GM23338 (cell line): ENCODE measurements around the gene MYOF. TPM values are rescaled to one million over a fixed set of nuclear protein-coding genes. Genes with fewer than 3 reads are reported as not detected.

ENCODE experiments used
- ATAC-seq: fragments of 200-7000 bp; cut with Tn5 transposase; 3 replicates; pipeline ENCODE4 v1.9.1; 2020
- DNase-seq: peaks from one replicate; pipeline ENCODE4 v3.0.0-alpha.2; 2015; ENCODE audit warnings: low spot score
- H2AFZ ChIP-seq: fragments of 200-600 bp; sonication (generic); 2 replicates; pipeline ENCODE4 v1.8.0; 2016; ENCODE audit warnings: antibody characterized with exemption, mild to moderate bottlenecking, moderate library complexity
- H3F3A ChIP-seq: fragments of 200-600 bp; sonication (generic); replicated peaks from 2 replicates; pipeline ENCODE4 v1.8.0; 2017; ENCODE audit warnings: antibody characterized with exemption, mixed run types, low read depth
- H3K27ac ChIP-seq: fragments of 200-600 bp; sonication (generic); 2 replicates; pipeline ENCODE4 v1.6.1; 2016; ENCODE audit warnings: low read depth
- H3K27me3 ChIP-seq: fragments of 200-600 bp; sonication (generic); 2 replicates; pipeline ENCODE4 v1.8.0; 2016; ENCODE audit warnings: mild to moderate bottlenecking, mixed run types, moderate library complexity; ENCODE audit not compliant: insufficient read depth
- H3K36me3 ChIP-seq: fragments of 200-600 bp; sonication (generic); 2 replicates; pipeline ENCODE4 v1.8.0; 2016; ENCODE audit warnings: mild to moderate bottlenecking; ENCODE audit not compliant: insufficient read depth
- H3K4me1 ChIP-seq: fragments of 200-600 bp; sonication (generic); 2 replicates; pipeline ENCODE4 v1.8.0; 2016; ENCODE audit warnings: mild to moderate bottlenecking, moderate library complexity; ENCODE audit not compliant: insufficient read depth
- H3K4me2 ChIP-seq: fragments of 200-600 bp; sonication (generic); 2 replicates; pipeline ENCODE4 v1.7.1; 2017; ENCODE audit warnings: mixed run types
- H3K4me3 ChIP-seq: fragments of 200-600 bp; sonication (generic); 2 replicates; pipeline ENCODE4 v1.6.1; 2016; ENCODE audit warnings: mixed run types
- H3K79me2 ChIP-seq: fragments of 200-600 bp; sonication (generic); replicated peaks from 2 replicates; pipeline ENCODE4 v1.8.0; 2017; ENCODE audit warnings: mild to moderate bottlenecking; ENCODE audit not compliant: insufficient read depth
- H3K9me2 ChIP-seq: fragments of 200-600 bp; sonication (generic); 2 replicates; pipeline ENCODE4 v1.8.0; 2017; ENCODE audit not compliant: insufficient read depth
- H4K20me1 ChIP-seq: fragments of 200-600 bp; sonication (generic); replicated peaks from 2 replicates; pipeline ENCODE4 v1.8.0; 2017; ENCODE audit warnings: mild to moderate bottlenecking; ENCODE audit not compliant: insufficient read depth
- H3K27ac Mint-ChIP-seq: 2 replicates; pipeline ENCODE4 v1.8.0; 2020; ENCODE audit warnings: inconsistent platforms, mild to moderate bottlenecking, moderate library complexity, mixed read lengths
- H3K27me3 Mint-ChIP-seq: 3 replicates; pipeline ENCODE4 v1.8.0; 2022; ENCODE audit warnings: low read depth, mild to moderate bottlenecking, moderate library complexity, mixed read lengths, inconsistent platforms; ENCODE audit not compliant: insufficient read depth, poor library complexity
- H3K36me3 Mint-ChIP-seq: 3 replicates; pipeline ENCODE4 v1.8.0; 2021; ENCODE audit warnings: low read depth, mild to moderate bottlenecking, inconsistent platforms, moderate library complexity, mixed read lengths
- H3K4me1 Mint-ChIP-seq: 3 replicates; pipeline ENCODE4 v1.8.0; 2020; ENCODE audit warnings: mild to moderate bottlenecking, inconsistent platforms, mixed read lengths
- H3K4me3 Mint-ChIP-seq: 3 replicates; pipeline ENCODE4 v1.8.0; 2021; ENCODE audit warnings: moderate library complexity, mild to moderate bottlenecking, inconsistent platforms, mixed read lengths
- H3K9me3 Mint-ChIP-seq: 3 replicates; pipeline ENCODE4 v1.8.0; 2020; ENCODE audit warnings: moderate library complexity, mild to moderate bottlenecking, inconsistent platforms, mixed read lengths
- CREB1 ChIP-seq: fragments of 250-450 bp; sonication (Bioruptor Pico); IDR thresholded peaks from 2 replicates; pipeline ENCODE4 v1.5.0; 2020; ENCODE audit warnings: low read depth, mild to moderate bottlenecking, moderate library complexity
- EZH2 ChIP-seq: fragments of 200-600 bp; sonication (generic); IDR thresholded peaks from one replicate; pipeline ENCODE4 v1.8.0; 2017; ENCODE audit warnings: antibody characterized with exemption, mild to moderate bottlenecking, low read depth; ENCODE audit not compliant: unreplicated experiment
- EZH2phosphoT487 ChIP-seq: fragments of 200-600 bp; sonication (generic); IDR thresholded peaks from one replicate; pipeline ENCODE4 v1.8.1; 2018; ENCODE audit warnings: antibody characterized with exemption; ENCODE audit not compliant: unreplicated experiment
- JUNB ChIP-seq: IDR thresholded peaks from one replicate; pipeline ENCODE4 v1.6.1; 2016; ENCODE audit warnings: antibody characterized with exemption; ENCODE audit not compliant: unreplicated experiment
- NANOG ChIP-seq: IDR thresholded peaks from 2 replicates; pipeline ENCODE4 v1.6.1; 2016; ENCODE audit warnings: antibody characterized with exemption, borderline replicate concordance
- POLR2AphosphoS5 ChIP-seq: IDR thresholded peaks from 2 replicates; pipeline ENCODE4 v1.6.1; 2016; ENCODE audit warnings: antibody characterized with exemption, low read depth
- STAT1 ChIP-seq: IDR thresholded peaks from one replicate; pipeline ENCODE4 v1.6.1; 2016; ENCODE audit warnings: antibody characterized with exemption; ENCODE audit not compliant: unreplicated experiment
- ZNF114 ChIP-seq: fragments of 250-450 bp; sonication (Bioruptor Pico); IDR thresholded peaks from 2 replicates; pipeline ENCODE4 v1.5.0; 2020; ENCODE audit warnings: mild to moderate bottlenecking, moderate library complexity
- ZNF331 ChIP-seq: fragments of 250-450 bp; sonication (Bioruptor Pico); IDR thresholded peaks from 2 replicates; pipeline ENCODE4 v1.5.0; 2020; ENCODE audit warnings: low read depth, mild to moderate bottlenecking, moderate library complexity
- polyA plus RNA-seq: library from polyadenylated mRNA; unstranded; fragments of >200 nt; fragmentation: Nextera tagmentation; extraction: Ambion mirVana; gene quantifications from 2 replicates; pipeline ENCODE4 v1.2.1, GENCODE V29; 2016
- total RNA-seq: library from RNA; depleted of rRNA; stranded (reverse); fragments of >200 nt; shearing (Covaris generic); gene quantifications from 2 replicates; pipeline ENCODE4 v1.2.3, GENCODE V29; 2014
- TF ChIP-seq, protein P1 (sequence below): IDR thresholded peaks from 2 replicates; pipeline ENCODE4 v1.6.1; 2016; ENCODE audit warnings: antibody characterized with exemption
- TF ChIP-seq, protein P2 (sequence below), 2 experiments: fragments of 200-600 bp in 1 of 2; sonication (generic) in 1 of 2; conservative IDR thresholded peaks; 2 replicates each; pipeline versions ENCODE4 v1.5.1 to v1.6.1; 2016 to 2017; ENCODE audit warnings: antibody characterized with exemption in 2 of 2, low read depth in 2 of 2, mild to moderate bottlenecking in 2 of 2, moderate library complexity in 1 of 2
- TF ChIP-seq, protein P3 (sequence below): fragments of 250-450 bp; sonication (Bioruptor Pico); IDR thresholded peaks from 2 replicates; pipeline ENCODE4 v1.5.0; 2020; ENCODE audit warnings: mild to moderate bottlenecking, moderate library complexity

The MYOF gene
- total and polyA plus RNA-seq, 2 experiments from 2014 or later = 0.82 to 1.4 TPM

DNA sequence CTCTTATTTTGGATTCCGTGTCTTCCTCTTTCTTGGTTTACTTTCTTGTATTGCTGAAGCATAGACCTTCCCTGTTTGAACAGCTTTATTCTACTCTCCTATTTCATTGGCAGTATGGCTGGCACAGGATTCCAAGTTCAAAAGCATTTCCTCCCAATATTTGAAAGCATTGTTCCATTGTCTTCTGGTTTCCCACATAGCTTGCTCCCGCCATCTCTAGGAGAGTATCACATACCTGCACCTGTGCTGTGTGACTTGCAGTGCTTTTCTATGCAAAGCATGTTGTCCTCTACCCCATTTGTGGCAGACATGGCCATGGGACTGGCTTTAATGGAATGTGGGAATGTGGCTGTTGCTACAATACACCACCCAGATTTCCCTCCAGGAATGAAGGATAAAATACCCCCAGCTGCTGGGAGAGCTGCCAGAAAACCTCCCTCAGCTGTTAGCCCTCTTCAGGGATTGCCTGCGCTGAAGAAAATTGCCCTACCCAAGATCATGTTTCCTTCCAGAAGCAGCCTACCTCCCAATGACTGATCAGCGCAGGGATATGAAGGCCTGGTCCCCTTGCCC is 6.9 kb upstream of the MYOF start:
- H3K4me2 ChIP-seq = no peak overlapping the region
- no peaks in the 10 kb centered on the region for H3K27me3 ChIP-seq
- no peaks in the 10 kb centered on the region for H3F3A ChIP-seq
- no peaks in the 10 kb centered on the region for H3K4me1 ChIP-seq
- no peaks in the 10 kb centered on the region for H3K36me3 ChIP-seq
- no peaks in the 10 kb centered on the region for H3K9me2 ChIP-seq
- no peak overlapping the region for H3K4me3 ChIP-seq
- H3K27ac Mint-ChIP-seq = no peak overlapping the region
- H3K4me1 Mint-ChIP-seq = peaks cover 2% of the 10 kb centered on the region; the same call in 2 of the 3 replicates
- no peak overlapping the region for H3K4me3 Mint-ChIP-seq
- H2AFZ ChIP-seq = no peak overlapping the region
- H3K27me3 Mint-ChIP-seq = peaks cover 2% of the 10 kb centered on the region
- H3K27ac ChIP-seq = no peak overlapping the region
- peak; percentile 35 for DNase-seq
- no peaks in the 10 kb centered on the region for H3K9me3 Mint-ChIP-seq
- no peaks in the 10 kb centered on the region for H3K36me3 Mint-ChIP-seq
- no peak for ATAC-seq
- H4K20me1 ChIP-seq = no peaks in the 10 kb centered on the region
- no peaks in the 10 kb centered on the region for H3K79me2 ChIP-seq
- TF ChIP-seq EZH2phosphoT487 = no peak
- no peak for TF ChIP-seq NANOG
- TF ChIP-seq, protein P1, sequence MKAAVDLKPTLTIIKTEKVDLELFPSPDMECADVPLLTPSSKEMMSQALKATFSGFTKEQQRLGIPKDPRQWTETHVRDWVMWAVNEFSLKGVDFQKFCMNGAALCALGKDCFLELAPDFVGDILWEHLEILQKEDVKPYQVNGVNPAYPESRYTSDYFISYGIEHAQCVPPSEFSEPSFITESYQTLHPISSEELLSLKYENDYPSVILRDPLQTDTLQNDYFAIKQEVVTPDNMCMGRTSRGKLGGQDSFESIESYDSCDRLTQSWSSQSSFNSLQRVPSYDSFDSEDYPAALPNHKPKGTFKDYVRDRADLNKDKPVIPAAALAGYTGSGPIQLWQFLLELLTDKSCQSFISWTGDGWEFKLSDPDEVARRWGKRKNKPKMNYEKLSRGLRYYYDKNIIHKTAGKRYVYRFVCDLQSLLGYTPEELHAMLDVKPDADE = no peak
- no peak for TF ChIP-seq JUNB
- TF ChIP-seq CREB1 (CRISPR knock-in tag) = no peak
- no peak for TF ChIP-seq STAT1
- TF ChIP-seq ZNF331 (CRISPR knock-in tag) = no peak
- TF ChIP-seq, protein P2, sequence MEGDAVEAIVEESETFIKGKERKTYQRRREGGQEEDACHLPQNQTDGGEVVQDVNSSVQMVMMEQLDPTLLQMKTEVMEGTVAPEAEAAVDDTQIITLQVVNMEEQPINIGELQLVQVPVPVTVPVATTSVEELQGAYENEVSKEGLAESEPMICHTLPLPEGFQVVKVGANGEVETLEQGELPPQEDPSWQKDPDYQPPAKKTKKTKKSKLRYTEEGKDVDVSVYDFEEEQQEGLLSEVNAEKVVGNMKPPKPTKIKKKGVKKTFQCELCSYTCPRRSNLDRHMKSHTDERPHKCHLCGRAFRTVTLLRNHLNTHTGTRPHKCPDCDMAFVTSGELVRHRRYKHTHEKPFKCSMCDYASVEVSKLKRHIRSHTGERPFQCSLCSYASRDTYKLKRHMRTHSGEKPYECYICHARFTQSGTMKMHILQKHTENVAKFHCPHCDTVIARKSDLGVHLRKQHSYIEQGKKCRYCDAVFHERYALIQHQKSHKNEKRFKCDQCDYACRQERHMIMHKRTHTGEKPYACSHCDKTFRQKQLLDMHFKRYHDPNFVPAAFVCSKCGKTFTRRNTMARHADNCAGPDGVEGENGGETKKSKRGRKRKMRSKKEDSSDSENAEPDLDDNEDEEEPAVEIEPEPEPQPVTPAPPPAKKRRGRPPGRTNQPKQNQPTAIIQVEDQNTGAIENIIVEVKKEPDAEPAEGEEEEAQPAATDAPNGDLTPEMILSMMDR (conservative IDR thresholded peaks at IDR 0.05; ENCODE audit: low read depth in 2 of 2) = no peak
- TF ChIP-seq POLR2AphosphoS5 = no peak

DNA sequence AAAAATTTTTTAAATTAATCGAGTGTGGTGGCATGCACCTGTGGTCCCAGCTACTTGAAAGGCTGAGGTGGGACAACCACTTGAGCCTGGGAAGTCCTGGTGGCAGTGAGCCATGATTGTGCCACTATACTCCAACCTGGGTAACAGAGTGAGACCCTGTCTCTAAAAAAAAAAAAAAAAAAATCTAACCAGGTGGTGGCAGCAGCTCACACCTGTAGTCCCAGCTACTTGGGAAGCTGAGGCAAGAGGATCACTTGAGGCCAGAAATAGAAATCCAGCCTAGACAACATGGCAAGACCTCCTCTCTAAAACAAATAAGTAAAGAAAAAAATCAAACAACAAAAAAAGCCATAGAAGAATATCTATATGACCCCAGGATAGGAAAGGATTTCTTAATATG is 3.6 kb upstream of the MYOF start:
- DNase-seq = peak; percentile 28
- no peaks in the 10 kb centered on the region for H3K36me3 Mint-ChIP-seq
- no peaks in the 10 kb centered on the region for H3K9me2 ChIP-seq
- no peaks in the 10 kb centered on the region for H3K9me3 Mint-ChIP-seq
- H3K79me2 ChIP-seq = no peaks in the 10 kb centered on the region
- no peak overlapping the region for H3K4me3 ChIP-seq
- H3K4me1 Mint-ChIP-seq = peaks cover 10% of the 10 kb centered on the region; the same call in 2 of the 3 replicates
- no peak overlapping the region for H3K27ac Mint-ChIP-seq
- peak; percentile 41 for ATAC-seq
- H3K27me3 Mint-ChIP-seq = peaks cover 4% of the 10 kb centered on the region
- H4K20me1 ChIP-seq = no peaks in the 10 kb centered on the region
- H3K4me1 ChIP-seq = no peaks in the 10 kb centered on the region; the same call in 1 of the 2 replicates
- H3K27ac ChIP-seq = no peak overlapping the region
- no peak overlapping the region for H3K4me3 Mint-ChIP-seq
- H3K4me2 ChIP-seq = no peak overlapping the region
- no peak overlapping the region for H2AFZ ChIP-seq
- no peaks in the 10 kb centered on the region for H3K36me3 ChIP-seq
- peaks cover 14% of the 10 kb centered on the region for H3K27me3 ChIP-seq
- no peaks in the 10 kb centered on the region for H3F3A ChIP-seq
- TF ChIP-seq STAT1 (no peak), ZNF114 (CRISPR knock-in tag) (no peak), JUNB (no peak), EZH2 (no peak)
- TF ChIP-seq, protein P1 = no peak
- TF ChIP-seq, protein P3, sequence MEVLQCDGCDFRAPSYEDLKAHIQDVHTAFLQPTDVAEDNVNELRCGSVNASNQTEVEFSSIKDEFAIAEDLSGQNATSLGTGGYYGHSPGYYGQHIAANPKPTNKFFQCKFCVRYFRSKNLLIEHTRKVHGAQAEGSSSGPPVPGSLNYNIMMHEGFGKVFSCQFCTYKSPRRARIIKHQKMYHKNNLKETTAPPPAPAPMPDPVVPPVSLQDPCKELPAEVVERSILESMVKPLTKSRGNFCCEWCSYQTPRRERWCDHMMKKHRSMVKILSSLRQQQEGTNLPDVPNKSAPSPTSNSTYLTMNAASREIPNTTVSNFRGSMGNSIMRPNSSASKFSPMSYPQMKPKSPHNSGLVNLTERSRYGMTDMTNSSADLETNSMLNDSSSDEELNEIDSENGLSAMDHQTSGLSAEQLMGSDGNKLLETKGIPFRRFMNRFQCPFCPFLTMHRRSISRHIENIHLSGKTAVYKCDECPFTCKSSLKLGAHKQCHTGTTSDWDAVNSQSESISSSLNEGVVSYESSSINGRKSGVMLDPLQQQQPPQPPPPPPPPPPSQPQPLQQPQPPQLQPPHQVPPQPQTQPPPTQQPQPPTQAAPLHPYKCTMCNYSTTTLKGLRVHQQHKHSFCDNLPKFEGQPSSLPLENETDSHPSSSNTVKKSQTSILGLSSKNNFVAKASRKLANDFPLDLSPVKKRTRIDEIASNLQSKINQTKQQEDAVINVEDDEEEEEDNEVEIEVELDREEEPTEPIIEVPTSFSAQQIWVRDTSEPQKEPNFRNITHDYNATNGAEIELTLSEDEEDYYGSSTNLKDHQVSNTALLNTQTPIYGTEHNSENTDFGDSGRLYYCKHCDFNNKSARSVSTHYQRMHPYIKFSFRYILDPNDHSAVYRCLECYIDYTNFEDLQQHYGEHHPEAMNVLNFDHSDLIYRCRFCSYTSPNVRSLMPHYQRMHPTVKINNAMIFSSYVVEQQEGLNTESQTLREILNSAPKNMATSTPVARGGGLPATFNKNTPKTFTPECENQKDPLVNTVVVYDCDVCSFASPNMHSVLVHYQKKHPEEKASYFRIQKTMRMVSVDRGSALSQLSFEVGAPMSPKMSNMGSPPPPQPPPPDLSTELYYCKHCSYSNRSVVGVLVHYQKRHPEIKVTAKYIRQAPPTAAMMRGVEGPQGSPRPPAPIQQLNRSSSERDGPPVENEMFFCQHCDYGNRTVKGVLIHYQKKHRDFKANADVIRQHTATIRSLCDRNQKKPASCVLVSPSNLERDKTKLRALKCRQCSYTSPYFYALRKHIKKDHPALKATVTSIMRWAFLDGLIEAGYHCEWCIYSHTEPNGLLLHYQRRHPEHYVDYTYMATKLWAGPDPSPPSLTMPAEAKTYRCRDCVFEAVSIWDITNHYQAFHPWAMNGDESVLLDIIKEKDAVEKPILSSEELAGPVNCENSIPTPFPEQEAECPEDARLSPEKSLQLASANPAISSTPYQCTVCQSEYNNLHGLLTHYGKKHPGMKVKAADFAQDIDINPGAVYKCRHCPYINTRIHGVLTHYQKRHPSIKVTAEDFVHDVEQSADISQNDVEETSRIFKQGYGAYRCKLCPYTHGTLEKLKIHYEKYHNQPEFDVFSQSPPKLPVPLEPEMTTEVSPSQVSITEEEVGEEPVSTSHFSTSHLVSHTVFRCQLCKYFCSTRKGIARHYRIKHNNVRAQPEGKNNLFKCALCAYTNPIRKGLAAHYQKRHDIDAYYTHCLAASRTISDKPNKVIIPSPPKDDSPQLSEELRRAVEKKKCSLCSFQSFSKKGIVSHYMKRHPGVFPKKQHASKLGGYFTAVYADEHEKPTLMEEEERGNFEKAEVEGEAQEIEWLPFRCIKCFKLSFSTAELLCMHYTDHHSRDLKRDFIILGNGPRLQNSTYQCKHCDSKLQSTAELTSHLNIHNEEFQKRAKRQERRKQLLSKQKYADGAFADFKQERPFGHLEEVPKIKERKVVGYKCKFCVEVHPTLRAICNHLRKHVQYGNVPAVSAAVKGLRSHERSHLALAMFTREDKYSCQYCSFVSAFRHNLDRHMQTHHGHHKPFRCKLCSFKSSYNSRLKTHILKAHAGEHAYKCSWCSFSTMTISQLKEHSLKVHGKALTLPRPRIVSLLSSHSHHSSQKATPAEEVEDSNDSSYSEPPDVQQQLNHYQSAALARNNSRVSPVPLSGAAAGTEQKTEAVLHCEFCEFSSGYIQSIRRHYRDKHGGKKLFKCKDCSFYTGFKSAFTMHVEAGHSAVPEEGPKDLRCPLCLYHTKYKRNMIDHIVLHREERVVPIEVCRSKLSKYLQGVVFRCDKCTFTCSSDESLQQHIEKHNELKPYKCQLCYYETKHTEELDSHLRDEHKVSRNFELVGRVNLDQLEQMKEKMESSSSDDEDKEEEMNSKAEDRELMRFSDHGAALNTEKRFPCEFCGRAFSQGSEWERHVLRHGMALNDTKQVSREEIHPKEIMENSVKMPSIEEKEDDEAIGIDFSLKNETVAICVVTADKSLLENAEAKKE (CRISPR knock-in tag) = no peak
